Left cardiac atrium (tissue), 4 donors: ENCODE data around the gene PAM. TPM values are rescaled to one million over a fixed set of nuclear protein-coding genes. Genes with fewer than 3 reads are reported as not detected.
A peak's percentile ranks its signal among the peaks of the same experiment; 100 is the strongest.
"Not testable (repeated sequence)": the region's sequence is repeated elsewhere in the genome, so short reads cannot be mapped to it uniquely, and the experiment has no call there.

ENCODE experiments used
- ATAC-seq, 2 donors: fragments of 200-7000 bp; cut with Tn5 transposase; one replicate each; pipeline ENCODE4 v1.9.1; 2020; ENCODE audit warnings: mild to moderate bottlenecking in 2 of 2, moderate library complexity in 2 of 2
- DNase-seq: peaks from one replicate; pipeline ENCODE4 v3.0.0-alpha.2; 2020
- intact Hi-C, 2 donors: fragments of 100-400 bp; cut with DNase I; formaldehyde crosslinking; loops; one replicate each; pipeline versions ENCODE4 v1.14.1 to v1.15.1; 2022 to 2023
- total RNA-seq, 2 donors: library from RNA; stranded (reverse); fragmentation: NEBNext Ultra II Directional; extraction: Animal tissue kit (Norgen Biotek cat#: 25700); gene quantifications; one replicate each; pipeline ENCODE4 v1.2.1, GENCODE V29; 2021
- donor health status: DM: no; HTN: yes; CAD: no.
- donor health status: DM: no; HTN: yes; CAD: no; lungs with severe emphysema.
- donor health status: DM: yes; HTN: yes; CAD: no.
- donor health status: Dilated cardiomyopathy.

Gene PAM
- total RNA-seq, 2 donors from 2014 or later: 2,389 to 3,652 TPM

GRCh38 chr5:102749416-102750030, 5.6 kb upstream of the PAM start:
- no peak for ATAC-seq
- intact Hi-C loops: loop anchor here in 1 of 2 donors (10.0 kb wide), 1 partner anchor 155 kb away; no protein-coding TSS in a partner anchor
- DNase-seq: no peak

GRCh38 chr5:102750151-102750834, 4.8 kb upstream of the PAM start:
- ATAC-seq (no peak), DNase-seq (no peak)
- intact Hi-C loops: loop anchor here in 1 of 2 donors (10.0 kb wide), 1 partner anchor 155 kb away; no protein-coding TSS in a partner anchor

GRCh38 chr5:102751903-102752376, 3.2 kb upstream of the PAM start:
- intact Hi-C loops: loop anchor here in 1 of 2 donors (10.0 kb wide), 1 partner anchor 157 kb away; no protein-coding TSS in a partner anchor

GRCh38 chr5:102753889-102754766, 977 bp upstream of the PAM start:
- DNase-seq (peak; percentile 30), ATAC-seq (peak; percentile 13 to 18)
- intact Hi-C loops: loop anchor here in 1 of 2 donors (10.0 kb wide), 1 partner anchor 159 kb away; no protein-coding TSS in a partner anchor

More at GRCh38 chr5:102751903-102752376, 3.2 kb upstream of the PAM start:
- not testable (repeated sequence) for DNase-seq, ATAC-seq

DNA sequence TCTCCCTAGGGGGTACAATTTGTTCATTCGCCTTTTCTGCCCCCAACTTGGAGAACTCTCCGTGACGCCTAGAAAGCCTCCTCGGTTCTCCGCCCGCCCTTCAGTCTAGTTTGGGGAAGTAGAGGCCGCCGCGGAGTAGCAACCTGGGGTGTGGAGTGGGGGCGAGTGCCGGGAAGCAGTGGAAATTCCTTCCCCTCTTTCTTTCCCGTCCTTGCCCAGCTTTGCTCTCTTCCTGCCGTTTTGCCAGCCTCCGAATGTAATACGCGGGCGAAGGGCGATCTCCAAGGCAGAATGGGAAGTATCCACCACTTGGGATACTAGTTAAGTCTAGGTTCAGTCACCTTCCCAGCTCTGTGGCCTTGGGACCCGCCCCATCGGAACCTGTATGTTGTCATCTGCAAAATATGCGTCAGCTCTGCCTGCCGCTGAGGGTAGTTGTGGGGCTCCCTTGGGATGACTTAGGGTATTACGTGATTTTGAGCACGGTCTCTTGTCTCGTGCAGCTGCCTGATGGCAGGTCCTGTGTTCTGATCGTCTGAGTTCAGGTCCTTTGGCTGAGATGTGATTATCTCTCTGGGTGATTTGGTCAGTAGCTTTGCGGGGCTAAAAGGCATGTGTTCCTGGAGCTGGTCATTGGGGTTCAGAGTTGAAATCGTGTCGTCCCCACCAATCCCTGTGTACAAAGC, 724 bp downstream of the PAM start:
- intact Hi-C loops: loop anchor here in 1 of 2 donors (10.0 kb wide), 1 partner anchor 161 kb away; no protein-coding TSS in a partner anchor
- DNase-seq (peak; percentile 69), ATAC-seq (peak; percentile 55 to 72)

DNA sequence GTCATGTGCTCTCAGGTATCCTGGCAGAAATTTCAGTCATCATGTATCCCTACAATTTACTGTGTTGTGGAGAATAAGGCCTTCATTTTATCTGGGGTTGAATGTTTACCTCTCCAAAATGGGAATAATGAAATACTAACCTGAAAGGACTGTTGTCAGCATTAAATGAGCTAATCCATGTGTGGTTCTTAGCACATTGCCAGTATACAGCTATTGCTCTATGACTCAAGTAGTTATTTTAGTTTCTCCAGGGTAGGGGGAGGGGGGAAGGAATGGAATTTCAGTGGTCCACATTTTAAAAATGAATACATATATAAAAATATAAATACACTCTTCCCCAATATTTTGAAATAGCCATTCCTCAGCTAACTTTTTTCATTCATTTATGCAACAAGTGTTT, 3.5 kb downstream of the PAM start:
- intact Hi-C loops: loop anchor here in 1 of 2 donors (10.0 kb wide), 1 partner anchor 164 kb away; no protein-coding TSS in a partner anchor
- ATAC-seq: no peak
- DNase-seq: no peak

DNA sequence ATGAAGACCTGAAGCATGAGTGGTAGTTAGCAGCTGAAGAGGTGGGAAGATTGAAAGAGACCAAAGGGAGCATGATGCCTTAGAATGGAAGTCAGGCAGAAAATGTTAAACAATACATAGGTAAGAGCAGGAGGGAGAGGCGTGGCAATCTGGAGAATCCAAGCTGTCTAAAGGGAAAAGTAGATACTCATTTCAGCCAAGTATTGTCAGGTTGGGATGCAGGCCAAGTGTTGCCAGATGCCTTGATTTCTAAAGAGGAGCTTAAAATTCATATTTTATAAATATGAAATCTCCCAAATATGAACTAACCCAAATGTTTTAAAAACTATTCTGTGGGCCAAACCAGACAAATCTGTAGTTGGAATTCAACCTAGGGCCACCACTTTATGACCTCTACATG, 4.2 kb downstream of the PAM start:
- intact Hi-C loops: loop anchor here in 1 of 2 donors (10.0 kb wide), 1 partner anchor 164 kb away; no protein-coding TSS in a partner anchor
- ATAC-seq (no peak), DNase-seq (no peak)

- intact Hi-C loops: loop anchor here in 1 of 2 donors (10.0 kb wide), 1 partner anchor 165 kb away; no protein-coding TSS in a partner anchor
- ATAC-seq: no peak
- DNase-seq: no peak
Observed at GRCh38 chr5:102759700-102760099, 4.6 kb downstream of the PAM start.

GRCh38 chr5:102760815-102761214, 5.7 kb downstream of the PAM start:
- DNase-seq: no peak
- intact Hi-C loops: no loop called here

DNA sequence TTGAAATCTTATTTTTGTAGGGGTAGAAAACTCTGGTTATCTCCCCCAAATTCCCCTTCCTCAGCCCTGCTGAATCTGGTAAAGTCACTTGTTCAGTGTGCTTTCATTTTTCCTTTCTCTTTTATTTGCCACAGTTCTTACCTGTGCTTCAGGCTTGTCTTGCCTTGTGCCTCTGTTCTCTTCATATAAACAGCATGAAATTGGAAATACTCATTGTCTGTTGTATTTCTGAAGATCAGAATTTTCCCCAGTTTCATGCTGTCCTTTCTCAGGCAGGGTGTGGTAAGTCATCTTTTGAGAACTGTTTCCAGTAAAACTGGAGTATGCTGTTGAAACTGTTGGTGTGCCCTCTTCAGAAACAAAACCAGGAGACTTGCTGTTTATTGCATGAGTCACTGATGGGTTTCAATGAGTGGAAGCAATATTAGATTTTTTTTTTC, 7.0 kb downstream of the PAM start:
- DNase-seq (no peak), ATAC-seq (no peak)
- intact Hi-C loops: no loop called here

More at GRCh38 chr5:102760815-102761214, 5.7 kb downstream of the PAM start:
- peak; percentile 12 to 24 for ATAC-seq

- no peak for DNase-seq
- intact Hi-C loops: no loop called here
- ATAC-seq: peak in 1 of 2 donors; percentile 52
Observed at GRCh38 chr5:102762562-102763227, 7.6 kb downstream of the PAM start.

GRCh38 chr5:102763734-102764133, 8.6 kb downstream of the PAM start:
- ATAC-seq: no peak
- no peak for DNase-seq
- intact Hi-C loops: no loop called here

- ATAC-seq (no peak), DNase-seq (no peak)
- intact Hi-C loops: no loop called here
Observed at GRCh38 chr5:102764381-102765004, 9.4 kb downstream of the PAM start.

DNA sequence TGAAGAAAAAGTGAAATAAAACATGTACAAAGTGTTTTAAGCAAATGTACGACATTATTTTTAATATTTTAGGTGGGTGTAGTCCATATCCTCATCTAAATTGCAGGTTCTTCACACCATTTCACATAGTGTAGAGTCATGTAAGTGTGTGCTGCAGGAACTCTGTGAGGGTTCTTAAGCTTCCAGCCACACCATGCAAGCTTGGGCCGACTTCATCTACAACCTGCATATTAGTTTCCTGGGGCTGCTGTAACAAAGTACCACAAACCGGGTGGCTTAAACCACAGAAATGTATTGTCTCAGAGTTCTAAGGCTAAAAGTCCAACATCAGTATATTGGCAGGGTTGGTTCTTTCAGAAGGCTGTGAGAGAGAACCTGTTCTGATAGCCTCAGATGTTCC, 10.2 kb downstream of the PAM start:
- no peak for ATAC-seq
- intact Hi-C loops: no loop called here
- no peak for DNase-seq

DNA sequence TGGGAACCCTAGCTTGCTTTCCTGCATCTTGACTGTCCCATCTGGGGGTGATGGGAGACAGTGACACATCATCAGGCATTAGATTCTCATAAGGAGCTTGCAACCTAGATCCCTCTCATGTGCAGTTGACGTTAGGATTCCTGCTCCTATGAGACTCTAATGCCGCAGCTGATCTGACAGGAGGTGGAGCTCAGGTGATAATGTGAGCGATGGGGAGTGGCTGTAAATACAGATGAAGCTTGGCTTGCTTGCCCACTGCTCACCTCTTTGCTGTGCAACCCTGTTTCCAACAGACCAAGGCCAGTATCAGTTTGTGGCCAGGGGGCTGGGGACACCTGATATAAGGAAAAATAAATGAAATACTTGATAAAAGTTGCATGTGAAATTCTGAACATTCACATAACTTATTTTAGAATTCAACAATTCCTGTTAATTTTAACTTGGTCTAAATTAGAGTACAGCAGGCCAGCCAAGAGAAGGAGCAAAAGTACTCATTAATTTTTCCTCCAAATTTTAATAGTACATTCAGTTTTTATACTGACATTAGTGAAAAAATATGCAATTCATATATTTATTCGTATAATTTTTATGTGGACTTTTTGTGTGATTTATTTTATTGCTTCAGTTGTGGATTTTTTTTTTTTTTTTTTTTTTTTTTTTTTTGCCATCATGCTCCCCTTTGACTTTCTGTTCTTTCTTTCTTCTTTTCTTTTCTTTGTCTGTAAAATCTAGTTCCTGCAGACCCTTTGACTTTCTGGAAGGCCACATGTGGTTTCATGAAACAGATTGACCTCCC, 11.4 kb downstream of the PAM start:
- ATAC-seq (no peak), DNase-seq (no peak)
- intact Hi-C loops: no loop called here

DNA sequence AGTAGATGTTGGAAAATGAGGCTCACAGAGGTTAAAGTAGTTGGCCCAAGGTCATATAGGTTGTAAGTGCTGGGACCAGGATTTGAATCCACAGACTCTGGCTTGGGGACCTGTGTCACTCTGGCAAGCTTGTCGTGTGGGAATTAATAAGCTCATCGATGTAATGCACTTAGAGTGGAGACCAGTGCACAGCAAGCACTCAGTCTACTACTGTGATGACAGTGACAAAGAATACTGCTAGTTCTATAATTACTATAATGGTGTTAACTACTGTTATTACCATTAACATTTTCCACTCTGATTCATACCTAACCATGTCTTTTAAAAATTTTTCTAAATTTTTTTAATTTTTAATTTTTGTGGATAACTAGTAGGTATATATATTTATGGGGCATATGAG, 12.8 kb downstream of the PAM start:
- ATAC-seq (no peak), DNase-seq (no peak)
- intact Hi-C loops: no loop called here

GRCh38 chr5:102770803-102771202, 15.7 kb downstream of the PAM start:
- DNase-seq (no peak), ATAC-seq (no peak)
- intact Hi-C loops: no loop called here
